ENCODE results near the gene IGLL5.

Gene IGLL5

DNA sequence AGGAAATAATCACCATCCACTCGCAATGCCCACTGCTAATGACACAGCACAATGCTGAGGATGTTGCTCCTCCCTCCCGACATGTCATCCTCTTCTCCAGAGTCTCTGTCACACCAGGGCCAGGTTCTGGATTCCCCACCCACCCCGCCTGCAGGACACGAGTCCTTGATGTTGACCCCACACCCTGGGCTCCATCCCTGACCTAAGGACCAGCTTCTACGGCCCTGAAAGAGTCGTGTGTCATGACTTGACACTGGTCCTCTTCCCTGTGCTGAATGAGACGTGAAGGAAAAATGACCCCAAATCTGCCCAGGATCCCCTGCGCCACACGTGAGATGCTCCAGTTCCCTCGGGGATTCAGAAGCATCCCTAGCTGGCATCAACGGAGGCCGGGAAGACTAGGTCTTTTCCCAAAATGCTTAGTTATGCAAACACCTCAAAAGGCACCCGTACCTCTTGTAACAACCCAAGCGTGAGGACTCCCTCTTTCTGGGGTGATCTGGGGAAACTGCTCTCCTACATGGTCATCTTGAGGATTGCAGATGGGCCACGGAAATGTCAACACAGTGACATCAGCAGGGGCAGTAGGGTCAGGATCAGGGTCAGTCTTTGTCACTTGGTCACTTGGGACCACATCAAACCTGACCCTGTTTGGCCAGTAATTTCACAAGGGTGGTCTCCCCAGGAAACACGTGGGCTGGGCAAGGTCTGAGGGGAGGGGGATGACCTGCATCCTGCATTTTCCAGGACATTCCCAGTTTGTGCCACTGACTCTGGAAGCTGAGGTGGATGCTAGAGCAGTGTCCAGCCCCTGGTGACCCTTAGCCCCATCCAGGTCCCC is 42.0 kb downstream of the IGLL5 start:
- no peak for DNase-seq

DNA sequence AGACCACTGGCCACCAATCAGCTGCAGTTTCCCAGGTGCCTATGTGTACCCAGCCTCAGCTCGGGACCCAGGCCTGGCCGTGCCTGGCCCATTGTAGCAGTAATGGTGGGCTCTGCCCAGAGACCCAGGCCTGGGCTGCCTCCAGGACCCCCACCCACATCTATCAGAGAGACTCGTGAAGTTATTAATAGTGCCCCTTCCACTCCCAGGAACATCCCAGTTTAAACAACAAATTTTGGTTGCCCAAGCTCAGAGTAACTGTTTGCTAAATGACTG is 42.5 kb downstream of the IGLL5 start:
- no peak for DNase-seq

DNA sequence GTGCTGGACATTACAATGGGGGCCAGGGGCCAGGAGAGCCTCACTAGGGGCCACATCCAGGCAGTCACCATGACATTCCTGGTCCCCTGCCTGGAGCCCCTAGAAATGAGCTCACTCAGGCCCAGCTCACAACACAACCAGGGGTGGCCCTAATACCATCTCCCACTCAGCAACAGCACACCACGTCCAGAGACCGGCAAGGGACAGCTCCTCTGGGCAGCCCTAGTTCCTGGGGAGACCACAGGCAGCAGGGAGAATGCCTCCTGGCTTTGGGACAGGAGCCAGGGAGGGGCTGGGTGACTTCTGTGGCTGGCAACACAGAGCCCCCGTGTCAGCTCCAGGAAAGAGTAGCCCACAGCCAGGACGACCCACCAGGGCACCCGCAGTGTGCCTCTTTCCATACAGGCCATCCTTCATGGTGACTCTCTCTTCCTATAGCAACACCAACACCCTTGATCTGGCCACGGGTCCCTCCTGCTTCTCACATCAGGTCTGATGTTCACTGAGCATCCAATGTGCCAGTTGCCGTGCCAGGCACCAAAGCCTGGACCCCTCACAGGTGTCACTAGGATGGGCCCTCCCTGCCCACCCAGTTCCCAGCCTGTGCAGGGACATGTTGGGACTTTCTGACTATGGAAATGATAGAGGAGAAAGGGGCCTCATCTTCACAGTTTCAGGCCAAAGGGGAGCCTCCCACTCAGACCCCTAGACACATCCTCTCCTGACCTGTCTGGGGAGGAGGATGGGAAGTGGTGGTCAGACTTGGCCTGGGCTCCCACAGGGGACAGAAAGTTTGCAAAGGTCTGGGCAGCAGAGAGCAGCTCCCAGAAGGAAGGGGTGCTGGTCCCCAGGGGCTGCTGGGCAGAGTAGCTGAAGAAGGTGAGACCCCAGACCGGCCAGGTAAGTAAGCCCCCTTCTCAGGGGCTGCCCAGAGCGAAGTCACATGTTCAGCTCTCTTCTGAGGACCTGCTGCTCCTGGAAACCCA is 43.2 kb downstream of the IGLL5 start:
- DNase-seq: no peak

DNA sequence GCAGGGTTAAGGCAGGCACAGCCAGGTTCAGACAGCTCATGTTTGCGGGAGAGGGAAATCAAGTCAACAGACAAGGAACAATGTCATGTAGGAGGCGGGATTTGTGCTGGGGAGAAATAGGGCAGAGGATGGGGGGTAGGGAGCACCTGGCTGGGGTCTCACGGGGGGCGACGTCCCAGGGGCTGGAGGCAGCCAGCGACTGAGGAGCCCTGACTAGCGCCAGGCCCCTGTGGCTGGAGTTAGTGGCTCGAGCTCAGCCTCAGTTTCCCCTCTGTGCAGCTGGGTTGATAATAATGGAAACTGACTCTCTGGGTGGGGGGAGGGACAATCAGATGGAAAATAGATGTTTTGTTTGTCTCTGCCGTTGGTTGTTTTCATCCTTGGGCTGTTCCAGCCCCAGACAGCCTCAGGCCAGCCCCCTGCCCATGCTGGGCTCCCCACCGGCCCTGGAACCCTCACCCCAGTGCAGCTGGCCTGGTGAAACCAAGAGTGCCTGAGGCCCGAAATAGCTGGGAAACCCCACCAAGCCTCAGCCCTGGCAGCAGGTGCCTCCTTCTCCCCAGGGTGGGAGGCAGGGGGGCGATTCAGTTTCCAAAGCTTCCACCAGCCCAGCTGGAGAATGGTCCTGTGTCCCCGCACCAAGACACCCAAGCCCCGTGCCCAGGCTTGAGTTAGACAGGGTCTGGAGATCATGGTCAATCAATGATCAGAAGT is 44.1 kb downstream of the IGLL5 start:
- no peak for DNase-seq

DNA sequence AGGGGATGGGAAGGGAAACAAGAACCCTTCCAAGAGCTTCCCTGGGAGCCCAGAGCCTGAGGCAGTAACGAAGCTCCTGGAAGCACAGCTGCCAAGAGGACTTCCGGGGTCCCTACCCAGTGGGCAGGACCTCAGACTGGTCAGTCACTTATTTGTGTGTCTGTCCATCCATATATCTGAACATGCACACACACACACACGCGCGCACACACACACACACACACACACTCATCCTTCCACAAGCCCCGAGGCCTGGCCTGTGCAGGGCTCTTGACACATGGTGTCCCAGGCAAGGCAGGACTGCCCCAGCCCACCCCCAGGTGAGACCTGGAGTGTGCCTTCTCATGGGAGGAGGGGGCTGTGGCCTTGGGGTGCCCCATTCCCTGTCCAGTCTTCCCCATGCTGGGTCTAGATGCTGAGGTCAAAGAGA is 44.9 kb downstream of the IGLL5 start:
- no peak for DNase-seq

DNA sequence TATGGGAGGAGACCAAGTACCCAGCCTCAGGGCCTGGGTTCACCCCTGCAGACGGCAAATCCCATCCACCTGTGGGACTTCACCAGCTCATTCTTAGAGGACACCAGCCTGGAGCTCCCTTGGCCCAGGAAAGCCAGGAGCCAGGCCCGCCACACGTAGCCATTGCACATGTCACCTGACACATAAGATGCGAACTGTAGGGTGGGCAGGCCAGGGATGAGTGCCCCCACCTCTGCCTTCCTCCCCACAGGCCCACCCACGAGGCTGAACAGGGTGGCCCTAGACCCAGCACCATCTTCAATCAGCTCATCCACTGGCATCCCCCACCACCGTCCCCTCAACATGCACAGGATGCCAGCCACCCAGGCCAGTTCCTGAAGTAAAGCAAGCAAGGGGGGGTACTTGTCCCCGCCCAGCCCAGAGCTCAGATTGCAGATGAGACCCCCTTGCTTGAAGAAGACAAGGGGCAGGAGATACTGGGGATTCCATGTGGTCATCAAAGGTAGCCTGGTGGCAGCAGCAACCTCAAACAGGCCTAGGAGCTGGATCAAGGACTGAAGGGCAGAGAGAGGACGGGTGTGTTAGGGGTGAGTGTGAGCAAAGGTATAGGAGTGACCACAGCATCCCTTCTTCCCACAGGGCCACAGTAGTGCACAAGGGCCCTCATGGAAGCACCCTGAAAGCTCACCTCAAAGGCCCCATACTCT is 45.6 kb downstream of the IGLL5 start:
- DNase-seq: no peak

DNA sequence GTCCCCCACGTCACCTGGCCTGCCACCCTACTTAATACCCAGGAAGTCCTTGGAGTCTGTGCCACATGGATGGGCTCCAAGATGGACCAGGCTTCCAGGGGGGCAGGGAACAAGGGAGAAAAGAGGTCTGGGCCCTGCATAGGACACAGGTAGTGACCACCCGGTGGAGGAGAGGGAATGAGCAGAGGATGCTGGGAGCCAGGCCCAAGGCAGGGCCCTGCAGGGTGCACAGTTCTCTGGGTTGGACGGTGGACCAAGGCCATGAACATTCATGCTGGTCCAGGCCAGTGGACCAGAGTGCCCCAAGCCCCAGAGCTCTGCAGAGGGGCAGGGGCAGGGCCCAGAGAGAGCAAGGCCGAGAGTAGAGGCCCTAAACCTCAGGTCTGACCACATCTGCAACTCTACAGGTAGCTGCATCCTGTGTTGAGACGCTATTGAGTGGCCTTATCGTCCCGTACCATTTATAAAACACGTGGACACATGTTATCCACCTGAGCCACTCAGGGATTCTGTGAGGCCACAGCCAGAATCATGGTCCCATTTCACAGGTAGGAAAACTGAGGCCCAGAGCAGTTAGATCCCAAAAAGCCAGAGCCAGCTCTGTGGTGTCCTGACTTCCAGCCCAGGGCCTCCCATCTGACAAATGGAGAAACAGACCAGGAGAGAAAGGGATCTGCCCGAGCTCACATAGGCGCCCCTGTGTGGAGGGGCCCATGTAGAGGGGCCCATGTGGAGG is 46.4 kb downstream of the IGLL5 start:
- no peak for DNase-seq

DNA sequence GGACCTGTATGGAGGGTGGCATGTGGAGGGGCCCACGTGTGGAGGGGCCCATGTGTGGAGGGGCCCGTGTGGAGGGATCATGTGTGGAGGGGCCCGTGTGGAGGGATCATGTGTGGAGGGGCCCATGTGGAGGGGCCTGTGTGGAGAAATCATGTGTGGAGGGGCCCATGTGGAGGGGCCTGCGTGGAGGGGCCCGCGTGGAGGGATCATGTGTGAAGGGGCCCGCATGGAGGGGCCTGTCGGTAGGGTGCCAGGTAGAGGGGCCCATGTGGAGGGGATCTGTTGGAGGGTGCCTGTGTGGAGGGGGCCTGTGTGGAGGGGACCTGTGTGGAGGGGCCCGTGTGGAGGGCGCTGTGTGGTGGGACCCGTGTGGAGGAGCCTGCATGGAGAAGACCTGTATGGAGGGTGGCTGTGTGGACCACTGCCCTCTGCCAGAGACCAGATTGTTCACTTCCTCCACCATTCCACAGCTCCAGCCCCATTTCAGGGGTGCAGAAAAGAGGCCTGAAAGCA is 47.0 kb downstream of the IGLL5 start:
- no peak for DNase-seq

DNA sequence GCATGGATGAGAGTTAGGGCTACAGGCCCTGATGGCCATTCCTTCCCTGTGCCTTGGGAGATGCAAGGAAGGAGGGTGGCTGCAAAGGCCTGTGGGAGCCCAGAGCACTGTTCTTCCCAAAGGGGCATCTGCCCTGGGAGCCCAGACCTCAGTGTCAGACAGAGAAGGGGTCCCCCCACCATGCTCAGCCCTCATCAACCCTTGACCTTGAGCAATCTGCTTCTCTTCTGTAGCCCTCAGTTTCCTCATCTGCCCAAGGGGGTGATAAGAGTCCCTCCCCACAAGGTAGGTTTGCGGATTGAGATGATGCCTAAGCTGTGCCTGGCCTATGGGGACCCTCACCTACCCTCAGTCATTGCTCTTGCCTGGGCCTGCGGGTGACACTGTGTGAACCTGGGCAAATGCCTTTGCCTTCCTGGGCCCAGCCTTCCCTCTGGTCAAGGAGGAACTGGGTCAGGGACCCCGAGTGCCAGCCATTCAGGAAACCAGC is 47.5 kb downstream of the IGLL5 start:
- no peak for DNase-seq

DNA sequence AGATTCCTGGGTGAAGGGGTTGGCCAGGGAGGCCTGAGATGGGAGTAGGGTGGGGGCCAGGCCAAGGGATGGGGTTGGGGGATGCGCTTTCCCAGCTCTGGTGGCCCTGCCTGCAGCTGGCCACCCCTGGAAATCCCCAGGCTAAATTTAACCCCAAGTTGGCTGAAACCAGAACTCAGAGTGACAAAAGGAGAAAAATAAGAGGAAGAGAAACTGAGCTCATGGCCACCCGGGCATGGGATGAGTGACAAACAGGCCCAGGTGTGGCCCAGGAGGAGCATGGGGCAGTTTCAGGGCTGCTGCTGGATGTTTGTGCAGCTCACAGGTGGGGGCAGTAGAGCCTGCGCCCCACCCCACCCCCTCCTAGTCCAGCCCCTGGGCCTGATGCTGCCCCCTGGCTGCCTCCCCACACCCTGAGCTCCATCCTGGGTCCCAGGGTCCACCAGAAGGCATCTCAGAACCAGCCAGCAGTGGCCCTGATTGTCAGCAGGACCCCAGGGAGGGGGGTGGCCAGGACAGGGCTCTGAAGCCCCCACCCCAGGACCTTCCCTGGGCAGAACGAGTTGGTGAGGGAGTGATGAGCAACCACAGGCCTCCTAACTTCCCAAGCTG is 48.0 kb downstream of the IGLL5 start:
- no peak for DNase-seq

DNA sequence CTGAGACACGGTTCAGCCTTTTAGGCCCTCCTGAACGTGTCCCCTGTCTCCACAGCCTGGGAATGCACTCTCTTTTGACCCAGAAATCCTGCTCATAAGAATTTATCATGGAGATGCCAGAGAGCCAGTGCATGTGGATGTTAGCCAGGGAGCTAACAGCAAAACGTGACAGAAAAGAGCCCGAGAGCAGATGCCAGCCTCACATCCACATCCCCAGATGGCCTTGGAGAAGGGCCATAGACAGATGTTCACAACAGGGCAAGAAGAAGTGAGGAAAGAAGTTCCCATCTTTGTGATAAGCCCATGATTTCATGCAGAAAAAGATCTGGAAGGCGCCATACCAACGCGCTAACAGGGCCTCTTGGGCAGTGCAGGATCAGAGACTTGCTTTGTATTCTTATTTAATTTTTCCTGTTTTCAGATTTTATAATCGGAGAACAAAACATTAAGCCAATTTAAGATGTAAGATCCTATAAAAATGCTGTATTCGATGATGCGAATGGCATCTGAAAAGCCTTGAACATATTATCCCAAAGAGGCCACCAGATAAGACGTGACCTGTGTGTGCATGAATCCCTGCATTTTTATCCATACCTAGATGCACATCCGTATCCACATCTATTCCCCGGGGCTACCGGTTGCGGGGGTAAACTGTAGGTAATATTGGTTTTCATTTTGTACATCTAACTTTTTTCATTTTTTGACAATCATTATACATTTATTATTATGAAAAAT is 48.7 kb downstream of the IGLL5 start:
- no peak for DNase-seq

DNA sequence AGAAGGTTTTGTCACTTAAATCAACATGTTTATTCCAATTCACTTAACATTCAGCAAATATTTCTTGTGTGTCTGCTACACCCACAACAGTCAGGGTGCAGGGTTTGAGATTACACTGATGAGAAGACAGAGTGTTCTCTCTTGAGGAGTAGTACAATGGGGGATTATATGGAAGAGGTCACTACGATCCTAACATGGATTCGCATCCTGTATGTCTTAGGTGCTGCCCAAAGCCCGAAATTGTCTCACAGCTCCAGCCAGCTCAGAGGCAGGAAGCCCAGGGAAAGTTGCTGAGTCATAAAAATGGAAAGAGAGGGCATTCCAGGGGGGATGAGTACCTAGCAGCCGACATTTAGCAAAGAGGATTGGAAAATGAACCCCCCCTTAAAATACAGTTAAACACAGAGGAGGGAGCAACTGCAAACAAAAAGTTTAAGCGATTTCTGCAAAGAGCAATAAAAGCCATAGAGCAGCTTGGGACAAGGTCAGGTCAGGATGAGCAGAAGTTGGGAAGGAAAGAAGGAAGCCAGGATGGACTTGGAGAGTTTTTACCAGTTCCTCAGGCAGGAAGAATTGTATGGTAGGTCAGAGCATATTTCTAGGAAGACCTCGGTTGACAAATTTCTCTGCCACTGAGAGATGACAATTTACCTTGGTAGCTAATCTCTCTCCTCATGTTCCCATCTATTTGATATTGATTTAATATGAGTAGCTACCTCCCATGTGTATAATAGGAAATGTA is 49.5 kb downstream of the IGLL5 start:
- DNase-seq: no peak

DNA sequence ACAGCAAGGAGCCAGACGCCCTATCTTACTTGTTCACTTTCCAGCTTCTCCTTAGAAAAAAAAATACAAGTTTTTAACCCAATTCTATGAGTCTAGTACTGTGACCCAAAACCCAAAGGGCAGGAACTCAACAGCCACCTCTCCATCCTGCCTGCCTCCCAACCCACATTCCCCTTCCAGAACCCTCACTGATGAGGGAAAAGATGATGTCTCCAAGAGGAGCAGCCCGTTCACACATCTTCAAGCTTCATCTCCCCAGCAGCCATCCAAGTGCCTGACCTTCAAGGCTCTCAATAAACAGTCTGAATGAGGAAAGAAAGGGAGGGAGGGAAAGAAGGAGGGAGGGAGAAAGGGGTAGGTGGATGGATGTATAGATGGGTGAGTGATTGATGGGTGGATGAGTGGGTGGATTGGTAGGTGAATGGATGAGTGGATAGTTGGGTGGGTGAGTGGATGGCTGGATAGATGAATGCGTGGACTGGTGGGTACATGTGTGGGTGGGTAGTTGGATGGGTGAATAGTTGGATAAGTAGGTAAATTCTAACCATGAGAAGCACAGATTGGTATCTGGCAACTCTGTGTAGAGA is 50.4 kb downstream of the IGLL5 start:
- no peak for DNase-seq

DNA sequence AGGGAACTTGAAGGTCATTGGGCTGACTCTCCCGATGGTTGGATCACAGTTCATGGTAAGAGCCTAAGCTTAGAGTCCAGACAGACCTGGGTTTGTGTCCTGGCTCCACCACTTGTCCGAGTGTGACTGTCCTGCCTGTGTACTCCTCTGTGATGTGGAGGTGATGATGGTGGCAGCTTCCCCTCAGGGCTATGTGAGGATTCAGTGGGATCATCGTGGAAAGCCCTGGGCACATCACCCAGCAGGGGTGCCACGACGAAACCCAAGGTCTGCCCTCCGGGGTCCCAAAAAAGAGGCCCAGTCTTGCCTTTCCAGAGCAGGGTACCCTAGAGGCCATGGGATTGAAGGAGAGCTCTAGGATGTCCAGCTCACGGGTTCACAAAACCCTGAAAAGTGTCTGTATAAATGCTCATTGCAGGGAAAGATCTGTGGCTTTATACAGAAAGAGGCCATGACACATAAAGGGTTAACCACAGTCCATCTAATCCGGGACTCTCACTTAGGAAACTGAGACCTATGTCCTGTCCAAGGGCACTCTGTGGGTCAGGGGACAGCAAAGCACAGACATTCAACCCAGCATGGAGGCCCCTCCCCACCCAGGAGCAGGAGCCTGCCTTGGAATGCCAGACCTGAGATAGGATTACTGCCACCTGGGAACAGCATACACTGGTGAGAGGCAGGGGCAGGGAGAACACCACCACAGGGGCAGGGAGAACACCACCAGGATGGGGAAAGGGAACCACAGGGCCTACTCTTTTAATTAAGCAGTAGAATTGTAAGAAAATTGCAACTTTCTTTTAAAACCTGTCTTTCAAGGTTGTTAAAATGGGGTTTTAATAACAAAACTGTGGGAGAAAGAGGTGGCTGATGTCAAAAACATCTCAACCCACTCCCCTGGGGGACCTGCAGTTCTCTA is 51.3 kb downstream of the IGLL5 start:
- peak; percentile 4 for DNase-seq

DNA sequence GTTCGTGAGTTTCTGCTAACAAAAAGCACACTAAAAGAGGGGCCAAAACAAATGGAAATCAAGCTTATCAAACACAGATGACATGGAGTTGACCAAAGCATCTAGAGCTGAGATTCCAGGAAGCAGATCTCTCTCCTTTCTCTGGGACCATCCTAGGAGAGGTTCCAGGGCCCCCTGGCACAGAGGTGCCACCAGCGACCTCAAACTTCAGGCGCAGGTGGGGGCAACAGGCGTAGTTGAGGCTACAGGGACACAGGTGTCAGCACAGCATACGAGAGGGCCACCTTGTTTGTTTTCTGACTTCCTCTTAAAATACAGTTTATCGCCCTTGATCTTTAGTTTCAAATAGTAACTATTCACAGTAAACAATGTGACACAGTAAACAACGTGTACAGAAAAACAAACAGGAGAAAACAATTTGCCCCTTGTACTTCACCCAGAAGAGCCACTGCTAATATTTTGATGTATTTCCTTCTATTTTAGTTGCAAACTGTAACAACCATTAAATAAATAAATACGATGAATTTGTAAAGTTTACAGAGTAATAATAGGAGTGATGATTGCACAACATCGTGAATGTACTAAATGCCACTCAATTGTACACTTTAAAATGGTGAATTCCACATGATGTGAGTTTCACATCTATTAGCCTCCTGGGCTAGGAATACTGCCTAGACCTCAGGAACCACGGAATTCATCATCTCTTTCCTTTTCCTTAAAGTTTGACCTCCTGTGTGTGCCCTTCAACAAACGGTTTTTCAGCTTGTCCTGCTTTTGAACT is 52.2 kb downstream of the IGLL5 start:
- no peak for DNase-seq

DNA sequence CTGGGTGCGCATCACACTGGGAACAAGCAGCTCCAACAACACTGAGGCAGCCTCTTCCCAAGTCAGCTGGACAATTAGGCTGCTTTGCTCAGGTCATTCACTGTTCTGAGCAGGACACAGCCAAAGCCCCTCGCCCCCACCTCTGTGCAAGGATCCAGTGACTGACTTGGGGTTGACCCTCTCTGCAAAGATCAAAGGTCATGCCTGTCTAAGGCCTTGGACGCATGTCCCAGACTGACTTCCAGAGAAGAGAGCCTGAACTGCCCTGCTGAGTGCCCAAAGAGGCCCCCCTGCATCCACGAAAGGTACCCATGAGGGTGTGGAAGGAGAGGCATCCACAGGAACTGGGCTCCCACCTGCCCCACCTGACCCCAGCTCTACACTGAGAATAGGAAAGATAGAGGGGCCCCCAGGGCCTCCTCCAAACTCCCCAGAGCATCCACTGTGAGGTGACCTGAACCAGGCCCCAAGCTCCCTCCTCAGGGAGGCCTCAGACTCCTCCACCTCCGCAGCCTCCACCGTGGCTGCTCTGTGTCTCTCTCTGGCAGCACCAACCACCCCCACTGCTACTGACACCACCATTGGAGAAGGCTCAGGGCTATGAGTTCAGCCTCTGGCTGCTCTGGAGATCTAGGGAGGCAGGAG is 53.5 kb downstream of the IGLL5 start:
- peak; percentile 12 for DNase-seq
